HG03025 (cell line): ENCODE data around the gene PNMA6F.

Source experiments
- ATAC-seq: cut with Tn5 transposase; IDR thresholded peaks from one replicate; pipeline ENCODE4 v1.9.1; 2021; ENCODE audit warnings: mild to moderate bottlenecking, moderate library complexity; ENCODE audit not compliant: unreplicated experiment, low FRiP score

Gene PNMA6F

GRCh38 chrX:153321381-153322124 is at the start of gene PNMA6F:
Gene PNMA6F (minus strand): TSS chrX:153321767. CDS start chrX:153320674, 1,093 bp downstream.
- ATAC-seq, result no peak

GRCh38 chrX:153371256-153371655 is 49.7 kb upstream of the PNMA6F start:
- ATAC-seq, result no peak

GRCh38 chrX:153370293-153371055 is 48.9 kb upstream of the PNMA6F start:
- no peak for ATAC-seq

GRCh38 chrX:153366878-153367538 is 45.4 kb upstream of the PNMA6F start:
- no peak for ATAC-seq

- no peak for ATAC-seq
These were observed 44.6 kb upstream of the PNMA6F start for GRCh38 chrX:153366119-153366518.

GRCh38 chrX:153365670-153366069 is 44.1 kb upstream of the PNMA6F start:
- no peak for ATAC-seq

GRCh38 chrX:153361781-153362397 is 40.3 kb upstream of the PNMA6F start:
- ATAC-seq, result no peak

GRCh38 chrX:153357877-153358276 is 36.3 kb upstream of the PNMA6F start:
- no peak for ATAC-seq

- no peak for ATAC-seq
These were observed 31.8 kb upstream of the PNMA6F start for GRCh38 chrX:153353416-153353815.

- ATAC-seq, result no peak
These were observed 31.3 kb upstream of the PNMA6F start for GRCh38 chrX:153352858-153353257.

GRCh38 chrX:153351981-153352380 is 30.4 kb upstream of the PNMA6F start:
- ATAC-seq, result no peak

- no peak for ATAC-seq
These were observed 28.4 kb upstream of the PNMA6F start for GRCh38 chrX:153349952-153350351.

GRCh38 chrX:153348421-153348820 is 26.9 kb upstream of the PNMA6F start:
- ATAC-seq, result no peak

- ATAC-seq, result no peak
These were observed 26.0 kb upstream of the PNMA6F start for GRCh38 chrX:153347530-153347929.

GRCh38 chrX:153343674-153344073 is 22.1 kb upstream of the PNMA6F start:
- no peak for ATAC-seq

GRCh38 chrX:153342762-153343558 is 21.4 kb upstream of the PNMA6F start:
- ATAC-seq, result no peak

GRCh38 chrX:153340111-153340510 is 18.5 kb upstream of the PNMA6F start:
- no peak for ATAC-seq

- ATAC-seq, result no peak
These were observed 18.1 kb upstream of the PNMA6F start for GRCh38 chrX:153339662-153340061.

- no peak for ATAC-seq
These were observed 17.3 kb upstream of the PNMA6F start for GRCh38 chrX:153338836-153339235.

- no peak for ATAC-seq
These were observed 15.4 kb upstream of the PNMA6F start for GRCh38 chrX:153336988-153337387.
